Natural killer cell (primary cell): ENCODE results near the gene C10orf71. TPM values are rescaled to one million over a fixed set of nuclear protein-coding genes. Genes with fewer than 3 reads are reported as not detected.

ENCODE experiments used
- ATAC-seq, 3 donors: fragments of 150-1000 bp in 2 of 3; fragments of 200-7000 bp in 1 of 3; cut with Tn5 transposase; 1 replicate in 1 of 3; 2 replicates in 2 of 3; pipeline ENCODE4 v1.10.0; 2021; ENCODE audit warnings: mild to moderate bottlenecking in 2 of 3, moderate library complexity in 2 of 3
- DNase-seq, 2 donors: peaks; one replicate each; pipeline versions ENCODE4 v3.0.0 to v3.0.0-alpha.2; 2013 to 2021; ENCODE audit warnings: mixed read lengths in 1 of 2
- H3K27ac ChIP-seq: one replicate; pipeline ENCODE4 v1.5.1; 2013; ENCODE audit warnings: mild to moderate bottlenecking, low read length
- H3K27me3 ChIP-seq: one replicate; pipeline ENCODE4 v1.6.1; 2013; ENCODE audit warnings: low read length; ENCODE audit not compliant: control insufficient read depth, insufficient read depth
- H3K36me3 ChIP-seq: one replicate; pipeline ENCODE4 v1.6.1; 2013; ENCODE audit warnings: low read length; ENCODE audit not compliant: control insufficient read depth, insufficient read depth
- H3K4me1 ChIP-seq: one replicate; pipeline ENCODE4 v1.6.1; 2013; ENCODE audit warnings: low read length; ENCODE audit not compliant: control insufficient read depth, insufficient read depth
- H3K4me3 ChIP-seq: one replicate; pipeline ENCODE4 v1.5.1; 2013; ENCODE audit warnings: low read length
- H3K9me3 ChIP-seq: one replicate; pipeline ENCODE4 v1.6.1; 2013; ENCODE audit warnings: low read length; ENCODE audit not compliant: control insufficient read depth, insufficient read depth
- H3K27ac Mint-ChIP-seq, 2 donors: one replicate each; pipeline ENCODE4 v1.8.0; 2022; ENCODE audit warnings: mild to moderate bottlenecking in 2 of 2, mixed read lengths in 2 of 2, moderate library complexity in 1 of 2
- H3K27me3 Mint-ChIP-seq, 2 donors: one replicate each; pipeline ENCODE4 v1.8.0; 2022; ENCODE audit warnings: low read depth in 2 of 2, mixed read lengths in 2 of 2
- H3K36me3 Mint-ChIP-seq: one replicate; pipeline ENCODE4 v1.8.0; 2022; ENCODE audit warnings: mixed read lengths
- H3K4me1 Mint-ChIP-seq, 2 donors: one replicate each; pipeline ENCODE4 v1.8.0; 2022; ENCODE audit warnings: mixed read lengths in 2 of 2
- H3K4me3 Mint-ChIP-seq: one replicate; pipeline ENCODE4 v1.8.0; 2022; ENCODE audit warnings: mild to moderate bottlenecking, moderate library complexity, mixed read lengths
- H3K9me3 Mint-ChIP-seq, 2 donors: one replicate each; pipeline ENCODE4 v1.8.0; 2022; ENCODE audit warnings: mixed read lengths in 2 of 2
- CTCF ChIP-seq: fragments of 200-600 bp; IDR thresholded peaks from one replicate; pipeline ENCODE4 v1.8.0; 2022; ENCODE audit warnings: antibody characterized with exemption
- WGBS: methylation state at CpG from one replicate; pipeline ENCODE4 v1.1.7; 2013; ENCODE audit warnings: missing lambda C conversion rate; ENCODE audit not compliant: insufficient coverage; 5-methylcytosine and 5-hydroxymethylcytosine counted together
- intact Hi-C: fragments of 100-400 bp; cut with micrococcal nuclease; formaldehyde crosslinking; loops from one replicate; pipeline ENCODE4 v1.14.2; 2022
- total RNA-seq, 4 donors: library from RNA; stranded (reverse); fragments of 120-200 nt in 1 of 4; gene quantifications; one replicate each; pipeline versions ENCODE4 v1.2.3 to v1.2.4, GENCODE V29; 2013 to 2022

The C10orf71 gene
- total RNA-seq, 3 donors from 2014 or later (not counting 1 experiment from before 2014, with no cell fraction given), result not detected

DNA sequence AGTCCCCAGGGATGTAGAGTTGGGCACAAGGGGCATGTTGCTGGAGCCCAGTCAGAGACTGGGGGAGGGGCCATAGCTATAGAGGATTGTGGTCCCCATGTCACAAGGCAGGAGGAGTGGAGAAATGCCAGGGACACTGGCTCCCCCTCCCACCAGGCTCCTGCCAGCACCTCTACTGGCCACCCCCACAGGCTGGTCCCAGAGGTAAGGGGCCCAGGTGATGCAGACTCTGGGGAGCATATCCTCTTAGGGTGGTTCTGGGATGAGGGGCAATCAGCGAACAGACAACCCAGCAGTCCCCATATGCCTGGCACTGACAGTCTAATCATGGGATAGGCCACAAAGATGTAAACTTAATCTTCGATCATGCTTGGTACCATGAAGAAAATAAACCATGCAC is 21.2 kb downstream of the C10orf71 start:
- peaks cover 0 to 5% of the 10 kb centered on the region in 2 donors for H3K4me1 Mint-ChIP-seq
- Histone ChIP-seq H3K4me1 (peaks cover 6% of the 10 kb centered on the region), H3K4me3 (no peak overlapping the region), H3K36me3 (no peaks in the 10 kb centered on the region), H3K27me3 (no peaks in the 10 kb centered on the region), H3K27ac (no peak overlapping the region), H3K9me3 (no peaks in the 10 kb centered on the region)
- 97% methylated on average over 2 of the region's 2 CpGs for WGBS
- TF ChIP-seq CTCF, result no peak
- no peaks in the 10 kb centered on the region for H3K9me3 Mint-ChIP-seq
- intact Hi-C loops, result no loop called here
- no peak overlapping the region for H3K4me3 Mint-ChIP-seq
- no peak overlapping the region for H3K27ac Mint-ChIP-seq
- no peak for DNase-seq
- ATAC-seq, result no peak
- no peaks in the 10 kb centered on the region for H3K36me3 Mint-ChIP-seq
- H3K27me3 Mint-ChIP-seq, result no peaks in the 10 kb centered on the region

- intact Hi-C loops, result no loop called here
- H3K4me3 ChIP-seq, result no peak overlapping the region
- WGBS, result 78% methylated on average over 2 of the region's 3 CpGs
- peaks cover 6% of the 10 kb centered on the region for H3K4me1 ChIP-seq
- no peak overlapping the region for H3K27ac ChIP-seq
- Mint-ChIP-seq H3K27me3 (no peaks in the 10 kb centered on the region), H3K4me3 (no peak overlapping the region), H3K36me3 (no peaks in the 10 kb centered on the region), H3K4me1 (peaks cover 0 to 5% of the 10 kb centered on the region in 2 donors), H3K27ac (no peak overlapping the region), H3K9me3 (no peaks in the 10 kb centered on the region)
- ATAC-seq (no peak), DNase-seq (no peak)
- H3K27me3 ChIP-seq, result no peaks in the 10 kb centered on the region
- TF ChIP-seq CTCF, result no peak
- H3K36me3 ChIP-seq, result no peaks in the 10 kb centered on the region
- no peaks in the 10 kb centered on the region for H3K9me3 ChIP-seq
Measured at GRCh38 chr10:49321021-49321420, 22.1 kb downstream of the C10orf71 start.

DNA sequence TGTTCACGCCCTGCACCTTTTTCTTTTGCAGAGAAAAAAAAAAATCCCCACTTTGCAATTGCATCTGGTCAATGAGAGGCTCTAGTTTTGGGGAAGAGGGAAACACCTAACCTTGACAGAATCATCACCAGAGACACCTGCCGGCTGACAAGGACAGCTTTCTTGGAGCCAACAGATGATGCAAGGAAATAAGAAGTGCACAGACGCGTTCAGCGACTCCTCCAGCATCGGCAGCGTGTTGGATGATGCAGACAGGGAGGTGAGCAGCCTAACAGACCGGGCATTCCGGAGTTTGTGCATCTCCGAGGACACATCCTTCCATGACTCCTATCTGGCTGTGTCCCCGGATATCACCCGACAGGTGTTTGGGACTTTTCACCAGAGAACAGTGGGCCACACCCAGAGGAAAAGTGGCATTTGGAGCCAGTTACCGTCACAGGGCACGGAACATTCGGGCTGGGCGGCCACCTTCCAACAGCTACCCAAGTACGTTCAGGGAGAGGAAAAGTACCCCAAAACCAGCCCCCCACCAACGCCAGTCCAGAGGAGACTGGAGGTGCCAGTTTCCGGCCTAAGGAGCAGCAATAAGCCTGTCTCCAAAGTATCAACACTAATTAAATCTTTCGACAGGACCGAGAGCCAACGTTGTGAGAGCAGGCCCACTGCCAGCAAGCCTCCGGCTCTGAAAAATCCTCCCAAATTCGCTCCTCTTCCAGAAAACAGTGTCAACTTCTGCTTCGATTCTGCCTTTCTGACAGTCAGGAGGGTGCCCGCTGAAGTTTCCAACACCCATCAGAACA is 23.6 kb downstream of the C10orf71 start:
- WGBS, result 91% methylated on average over 26 of the region's 26 CpGs
- Histone ChIP-seq H3K4me3 (no peak overlapping the region), H3K9me3 (no peaks in the 10 kb centered on the region), H3K27me3 (no peaks in the 10 kb centered on the region), H3K27ac (no peak overlapping the region), H3K4me1 (peaks cover 6% of the 10 kb centered on the region), H3K36me3 (no peaks in the 10 kb centered on the region)
- Mint-ChIP-seq H3K36me3 (no peaks in the 10 kb centered on the region), H3K4me3 (no peak overlapping the region), H3K9me3 (no peaks in the 10 kb centered on the region), H3K4me1 (peaks cover 0 to 5% of the 10 kb centered on the region in 2 donors), H3K27me3 (peaks cover 0 to 1% of the 10 kb centered on the region in 2 donors), H3K27ac (no peak overlapping the region)
- DNase-seq (no peak), ATAC-seq (no peak)
- intact Hi-C loops, result no loop called here
- no peak for TF ChIP-seq CTCF
